ENCODE data around the gene PLVAP. TPM values are rescaled to one million over a fixed set of nuclear protein-coding genes. Genes with fewer than 3 reads are reported as not detected.
A peak's percentile ranks its signal among the peaks of the same experiment; 100 is the strongest.

PLVAP gene
- polyA plus RNA-seq, 2 of the 4 experiments (the other 2 are of a cell fraction), result not detected

GRCh38 chr19:17303167-17303939 is 73.8 kb downstream of the PLVAP start, which contains the start of gene ABHD8 (continued):
- TF ChIP-seq CBX2 (IDR thresholded peaks at IDR 0.05; ENCODE audit: borderline replicate concordance, low read depth), result no peak
- no peak for TF ChIP-seq FOSL2 (IDR thresholded peaks at IDR 0.05)
- TF ChIP-seq FOSL2 (CRISPR knock-in tag; IDR thresholded peaks at IDR 0.05), result no peak
- no peak for TF ChIP-seq CBX8 (IDR thresholded peaks at IDR 0.05)
- no peak for TF ChIP-seq POLR2AphosphoS2 (conservative IDR thresholded peaks at IDR 0.05; ENCODE audit: low read length)
- TF ChIP-seq REST (IDR thresholded peaks at IDR 0.05), result no peak
- no peak for TF ChIP-seq KDM1A (IDR thresholded peaks at IDR 0.05; ENCODE audit: low read depth)
- no peak for TF ChIP-seq ZC3H11A (IDR thresholded peaks at IDR 0.05)
- no peak for TF ChIP-seq HOXB5 (CRISPR knock-in tag; IDR thresholded peaks at IDR 0.05)
- no peak for TF ChIP-seq PHF8 (IDR thresholded peaks at IDR 0.05; ENCODE audit: borderline replicate concordance, low read depth)
- TF ChIP-seq EP300 (IDR thresholded peaks at IDR 0.05), result no peak
- TF ChIP-seq JUN (IDR thresholded peaks at IDR 0.05), result 0 out of 5 replicates have a peak, but pooled peaks of 1 of the 2 experiments have one; percentile 30
- TF ChIP-seq HOXA7 (CRISPR knock-in tag; IDR thresholded peaks at IDR 0.05), result no peak
- no peak for TF ChIP-seq RCOR1 (IDR thresholded peaks at IDR 0.05; ENCODE audit: low read depth, low read length)
- no peak for TF ChIP-seq TFCP2L1 (CRISPR knock-in tag; IDR thresholded peaks at IDR 0.05)
- TF ChIP-seq E2F6 (IDR thresholded peaks at IDR 0.05; ENCODE audit: borderline replicate concordance, low read depth), result no peak
- TF ChIP-seq TP53 (CRISPR knock-in tag; IDR thresholded peaks at IDR 0.05), result no peak
- peak; percentile 43 for TF ChIP-seq POLR2A (IDR thresholded peaks at IDR 0.05; ENCODE audit: low read length)
- peak; percentile 41; the same call in 1 of the 2 replicates for TF ChIP-seq MAX (IDR thresholded peaks at IDR 0.05)
- no peak for TF ChIP-seq CHD4 (IDR thresholded peaks at IDR 0.05; ENCODE audit: borderline replicate concordance)
- no peak for TF ChIP-seq SREBF2 (IDR thresholded peaks at IDR 0.05)
- TF ChIP-seq USF2 (IDR thresholded peaks at IDR 0.05), result peak; percentile 62

GRCh38 chr19:17302391-17303166 is 74.6 kb downstream of the PLVAP start:
- no peak for FAIRE-seq
- CTCF ChIA-PET, result interaction anchor here (1.0 to 8.7 kb wide), 3 partner anchors 9 to 83 kb away, joined by 3 to 98 read pairs (median 8); no protein-coding TSS in a partner anchor
- TF ChIP-seq POLR2AphosphoS2 (conservative IDR thresholded peaks at IDR 0.05; ENCODE audit: low read length), result no peak
- TF ChIP-seq TFCP2L1 (CRISPR knock-in tag; IDR thresholded peaks at IDR 0.05), result no peak
- TF ChIP-seq POLR2A (IDR thresholded peaks at IDR 0.05; ENCODE audit: low read length), result no peak
- no peak for TF ChIP-seq MAX (IDR thresholded peaks at IDR 0.05)
- TF ChIP-seq HEYL (CRISPR knock-in tag; IDR thresholded peaks at IDR 0.05), result no peak
- no peak for TF ChIP-seq NPAS2 (CRISPR knock-in tag; IDR thresholded peaks at IDR 0.05; ENCODE audit: borderline replicate concordance)
- TF ChIP-seq MAZ (IDR thresholded peaks at IDR 0.05; ENCODE audit: borderline replicate concordance, low read depth, low read length), result no peak
- TF ChIP-seq HOXA7 (CRISPR knock-in tag; IDR thresholded peaks at IDR 0.05), result no peak
- no peak for TF ChIP-seq RAD21 (conservative IDR thresholded peaks at IDR 0.05 in 1 of 2, IDR thresholded peaks at IDR 0.05 in 1 of 2)
- TF ChIP-seq NFE2L2 (conservative IDR thresholded peaks at IDR 0.05; ENCODE audit: low read length), result no peak
- no peak for TF ChIP-seq KDM1A (IDR thresholded peaks at IDR 0.05; ENCODE audit: low read depth)
- TF ChIP-seq ELK1 (IDR thresholded peaks at IDR 0.05; ENCODE audit: low read depth, low read length), result no peak
- no peak for TF ChIP-seq CBX8 (IDR thresholded peaks at IDR 0.05)
- no peak for TF ChIP-seq JUNB (IDR thresholded peaks at IDR 0.05)

More at GRCh38 chr19:17302391-17303166, 74.6 kb downstream of the PLVAP start:
- POLR2A ChIA-PET, result interaction anchor here (0.6 kb wide), 1 partner anchor 35 kb away, joined by 5 read pairs; no protein-coding TSS in a partner anchor
- DNase-seq (ENCODE audit: low read depth in 1 of 2, low spot score in 1 of 2) (no peak), ATAC-seq (peak in 1 of 2 experiments; percentile 3; a peak in 1 of 6 replicates)
- Histone ChIP-seq H3K27ac (peak overlapping the region; percentile 87 to 95), H3K4me3 (peak overlapping the region; percentile 65), H3K4me2 (peak overlapping the region; percentile 93), H3K4me1 (peaks cover 28% of the 10 kb centered on the region), H3K9me3 (0 out of 3 replicates have a peak, but pooled peaks cover 3% of the 10 kb centered on the region)
- 37% methylated on average over 9 of the region's 29 CpGs for WGBS (ENCODE audit: missing lambda C conversion rate)
